SK-N-DZ (cell line): ENCODE results near the gene NAA60.
A peak's percentile ranks its signal among the peaks of the same experiment; 100 is the strongest.

Experiments
- DNase-seq: peaks from one replicate; pipeline ENCODE4 v3.0.0-alpha.2; 2015; ENCODE audit warnings: low spot score

NAA60 gene

GRCh38 chr16:3510416-3510815 lies 66.9 kb downstream of the NAA60 start:
- DNase-seq = no peak

- DNase-seq = no peak
These were observed 68.1 kb downstream of the NAA60 start for GRCh38 chr16:3511286-3512180.

GRCh38 chr16:3513892-3514583 lies 70.6 kb downstream of the NAA60 start:
- no peak for DNase-seq

DNA sequence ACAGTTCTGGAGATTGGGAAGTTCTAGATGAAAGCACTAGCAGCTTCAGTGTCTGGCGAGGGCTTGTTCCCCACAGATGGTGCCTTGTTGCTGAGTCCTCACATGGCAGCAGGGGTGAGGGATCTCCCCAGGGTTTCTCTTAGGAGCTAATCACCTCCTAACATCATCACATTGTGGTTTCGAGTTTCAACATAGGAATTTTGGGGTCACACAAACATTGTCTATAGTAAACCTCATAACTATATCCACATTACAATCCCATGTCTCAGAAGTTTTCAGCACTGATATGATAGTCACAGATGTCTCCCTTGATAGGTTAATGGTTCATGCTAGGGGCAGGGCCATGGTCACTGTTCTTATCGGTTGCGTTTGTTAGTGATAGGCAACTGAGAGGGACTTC lies 71.1 kb downstream of the NAA60 start:
- DNase-seq = no peak

DNA sequence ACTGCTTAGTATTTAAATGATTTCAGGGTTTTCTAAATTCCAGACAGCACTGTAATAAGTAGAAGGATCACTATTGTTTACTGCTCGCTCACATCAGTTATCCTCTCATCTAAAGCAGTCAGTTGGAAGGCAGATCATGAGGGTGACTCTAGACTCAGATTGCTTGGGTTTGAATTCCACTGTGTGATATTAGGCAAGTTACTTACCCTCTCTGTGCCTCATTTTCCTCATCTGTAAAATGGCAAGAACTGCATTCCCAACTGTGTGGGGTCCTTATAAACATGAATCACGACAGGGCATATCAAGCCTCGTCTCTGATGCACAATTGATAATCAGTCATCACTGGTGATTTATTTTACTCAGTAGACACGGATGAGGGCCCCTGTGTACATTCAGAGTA lies 72.4 kb downstream of the NAA60 start:
- no peak for DNase-seq

DNA sequence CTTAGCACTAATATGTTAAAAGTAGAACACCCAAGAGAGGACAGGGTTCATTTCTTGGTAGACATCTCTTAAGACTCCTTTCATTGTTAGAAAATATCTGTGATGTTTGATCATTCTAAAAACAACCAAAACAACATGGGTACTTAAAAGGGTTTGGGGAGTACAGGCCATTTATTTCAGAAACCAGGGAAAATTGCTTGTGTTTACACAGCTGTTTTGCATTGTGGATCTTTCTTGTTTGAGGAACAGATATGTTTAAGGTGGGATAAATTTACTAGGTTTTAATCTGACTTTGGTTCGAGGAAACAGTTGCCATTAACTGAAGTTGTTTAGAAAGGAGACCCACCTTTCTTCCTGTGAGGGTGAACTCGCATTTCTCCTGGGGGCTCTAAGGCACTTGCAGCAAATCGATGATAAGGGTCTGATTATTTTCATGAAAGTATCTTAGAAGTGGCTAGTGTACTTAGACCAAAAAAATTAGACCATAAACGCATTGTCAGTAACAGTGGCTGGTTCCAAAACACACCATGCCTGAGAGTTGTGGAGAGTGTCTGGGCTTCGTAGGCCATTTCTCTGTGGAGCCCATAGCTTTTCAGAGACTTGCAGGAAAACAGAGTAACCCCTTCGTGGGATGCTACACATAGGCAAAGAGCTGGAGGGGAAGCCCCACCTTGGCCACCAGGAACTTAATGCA lies 75.0 kb downstream of the NAA60 start:
- no peak for DNase-seq

- no peak for DNase-seq
These were observed 75.5 kb downstream of the NAA60 start for GRCh38 chr16:3518986-3519348.

- no peak for DNase-seq
These were observed 76.1 kb downstream of the NAA60 start for GRCh38 chr16:3519581-3519980.

- no peak for DNase-seq
These were observed 76.9 kb downstream of the NAA60 start for GRCh38 chr16:3520413-3520812.

- no peak for DNase-seq
These were observed 77.4 kb downstream of the NAA60 start for GRCh38 chr16:3520841-3521240.

DNA sequence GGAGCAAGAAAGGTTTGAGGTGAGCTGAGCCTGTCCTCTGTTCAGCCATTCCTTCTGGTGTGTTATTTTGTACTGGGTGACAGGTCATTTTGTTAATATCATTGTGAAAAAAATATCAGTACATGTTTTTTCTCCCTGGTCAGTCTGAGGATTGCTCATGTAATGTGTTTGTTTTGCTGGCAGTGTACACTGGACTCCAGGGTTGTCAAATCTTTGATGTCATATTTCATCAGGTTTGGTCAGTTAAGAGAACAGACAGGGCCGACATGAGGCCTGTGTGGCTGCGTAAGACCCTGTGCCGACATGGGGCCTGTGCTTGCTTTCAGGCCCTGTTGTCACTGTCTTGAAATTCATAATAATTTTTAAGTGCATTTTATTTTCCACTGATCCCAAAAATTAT lies 79.8 kb downstream of the NAA60 start:
- DNase-seq = no peak

- DNase-seq = peak; percentile 71
These were observed 82.5 kb downstream of the NAA60 start for GRCh38 chr16:3525951-3526350.

DNA sequence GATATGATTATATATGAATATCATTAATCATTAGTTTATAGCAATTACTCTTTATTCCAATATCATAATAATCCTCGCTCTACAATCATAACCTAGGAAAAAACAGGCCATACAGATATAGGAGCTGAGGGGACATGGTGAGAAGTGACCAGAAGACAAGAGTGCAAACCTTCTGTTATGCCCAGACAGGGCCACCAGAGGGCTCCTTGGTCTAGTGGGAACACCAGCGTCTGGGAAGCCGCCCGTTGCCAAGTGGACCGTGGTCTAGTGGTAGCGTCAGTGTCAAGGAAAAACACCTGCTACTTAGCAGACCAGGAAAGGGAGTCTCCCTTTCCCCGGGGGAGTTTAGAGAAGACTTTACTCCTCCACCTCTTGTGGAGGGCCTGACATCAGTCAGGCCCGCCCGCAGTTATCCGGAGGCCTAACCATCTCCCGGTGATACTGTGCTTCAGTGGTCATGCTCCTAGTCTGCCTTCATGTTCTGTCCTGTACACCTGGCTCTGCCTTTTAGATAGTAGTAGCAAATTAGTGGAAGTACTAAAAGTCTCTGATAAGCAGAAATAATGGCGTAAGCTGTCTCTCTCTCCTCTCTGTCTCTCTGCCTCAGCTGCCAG lies 83.8 kb downstream of the NAA60 start:
- peak; percentile 45 for DNase-seq

DNA sequence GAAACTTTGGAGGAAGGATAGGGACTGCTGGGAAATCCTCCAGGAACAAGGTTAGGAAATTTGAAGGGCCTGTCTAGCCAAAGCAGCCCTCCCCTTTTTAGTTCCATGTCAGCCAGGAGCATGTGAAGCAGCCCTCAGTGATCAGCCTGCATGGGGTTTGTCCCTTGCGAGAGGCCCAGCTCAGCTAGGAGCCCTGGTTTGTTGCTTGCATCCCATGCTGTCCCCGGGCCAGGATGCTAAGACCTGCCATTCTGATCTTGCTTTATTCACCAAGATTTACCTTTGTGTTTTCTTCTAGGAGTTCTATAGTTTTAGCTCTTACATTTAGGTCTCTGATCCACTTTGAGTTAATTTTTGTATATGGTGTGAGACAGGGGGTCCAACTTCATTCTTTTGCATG lies 84.9 kb downstream of the NAA60 start:
- DNase-seq = no peak

- DNase-seq = no peak
These were observed 85.7 kb downstream of the NAA60 start for GRCh38 chr16:3529175-3529574.

- DNase-seq = no peak
These were observed 87.0 kb downstream of the NAA60 start for GRCh38 chr16:3530371-3530914.

GRCh38 chr16:3532741-3533140 lies 89.3 kb downstream of the NAA60 start:
- DNase-seq = no peak

GRCh38 chr16:3534126-3534525 lies 90.6 kb downstream of the NAA60 start:
- DNase-seq = no peak

DNA sequence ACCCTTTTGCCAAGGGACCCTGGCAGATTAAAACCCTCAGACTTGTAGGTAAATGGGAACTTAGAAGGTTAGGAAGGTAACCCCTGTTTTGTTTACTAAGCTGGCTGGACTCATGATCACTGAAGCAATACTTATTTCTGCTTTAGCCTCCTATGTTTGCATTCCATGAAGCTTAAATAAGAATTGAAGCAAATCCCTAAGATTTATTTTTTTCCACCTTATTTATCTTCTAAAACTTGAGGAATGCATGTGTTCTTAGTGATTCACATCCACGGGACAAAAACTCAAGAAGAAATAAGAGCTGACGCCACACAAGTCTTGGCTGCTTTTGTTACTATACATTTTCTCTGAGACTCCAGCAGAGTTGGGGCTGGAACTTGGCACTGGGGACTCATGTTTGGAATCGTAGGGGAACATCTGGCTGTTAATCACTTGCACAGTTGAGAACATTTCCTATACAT lies 92.8 kb downstream of the NAA60 start:
- DNase-seq = no peak
